DND-41 (cell line): ENCODE results near the gene EHD3.

Experiments
- EZH2 ChIP-seq: IDR thresholded peaks from 3 replicates; pipeline ENCODE4 v1.6.1; 2012; ENCODE audit warnings: borderline replicate concordance, low read depth, mild to moderate bottlenecking, moderate library complexity, low read length, inconsistent platforms; ENCODE audit not compliant: severe bottlenecking
- TF ChIP-seq, protein P1 (sequence below): IDR thresholded peaks from 2 replicates; pipeline ENCODE4 v1.5.1; 2012; ENCODE audit warnings: borderline replicate concordance, low read length, moderate library complexity, mild to moderate bottlenecking; ENCODE audit not compliant: poor library complexity, severe bottlenecking; ENCODE audit errors: extremely low read depth

- TF ChIP-seq, protein P1, sequence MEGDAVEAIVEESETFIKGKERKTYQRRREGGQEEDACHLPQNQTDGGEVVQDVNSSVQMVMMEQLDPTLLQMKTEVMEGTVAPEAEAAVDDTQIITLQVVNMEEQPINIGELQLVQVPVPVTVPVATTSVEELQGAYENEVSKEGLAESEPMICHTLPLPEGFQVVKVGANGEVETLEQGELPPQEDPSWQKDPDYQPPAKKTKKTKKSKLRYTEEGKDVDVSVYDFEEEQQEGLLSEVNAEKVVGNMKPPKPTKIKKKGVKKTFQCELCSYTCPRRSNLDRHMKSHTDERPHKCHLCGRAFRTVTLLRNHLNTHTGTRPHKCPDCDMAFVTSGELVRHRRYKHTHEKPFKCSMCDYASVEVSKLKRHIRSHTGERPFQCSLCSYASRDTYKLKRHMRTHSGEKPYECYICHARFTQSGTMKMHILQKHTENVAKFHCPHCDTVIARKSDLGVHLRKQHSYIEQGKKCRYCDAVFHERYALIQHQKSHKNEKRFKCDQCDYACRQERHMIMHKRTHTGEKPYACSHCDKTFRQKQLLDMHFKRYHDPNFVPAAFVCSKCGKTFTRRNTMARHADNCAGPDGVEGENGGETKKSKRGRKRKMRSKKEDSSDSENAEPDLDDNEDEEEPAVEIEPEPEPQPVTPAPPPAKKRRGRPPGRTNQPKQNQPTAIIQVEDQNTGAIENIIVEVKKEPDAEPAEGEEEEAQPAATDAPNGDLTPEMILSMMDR = no peak
- no peak for TF ChIP-seq EZH2
Measured at GRCh38 chr2:31251851-31252250, 17.9 kb downstream of the EHD3 start.
